ENCODE measurements around the gene REM2.
A peak's percentile ranks its signal among the peaks of the same experiment; 100 is the strongest.

The REM2 gene

DNA sequence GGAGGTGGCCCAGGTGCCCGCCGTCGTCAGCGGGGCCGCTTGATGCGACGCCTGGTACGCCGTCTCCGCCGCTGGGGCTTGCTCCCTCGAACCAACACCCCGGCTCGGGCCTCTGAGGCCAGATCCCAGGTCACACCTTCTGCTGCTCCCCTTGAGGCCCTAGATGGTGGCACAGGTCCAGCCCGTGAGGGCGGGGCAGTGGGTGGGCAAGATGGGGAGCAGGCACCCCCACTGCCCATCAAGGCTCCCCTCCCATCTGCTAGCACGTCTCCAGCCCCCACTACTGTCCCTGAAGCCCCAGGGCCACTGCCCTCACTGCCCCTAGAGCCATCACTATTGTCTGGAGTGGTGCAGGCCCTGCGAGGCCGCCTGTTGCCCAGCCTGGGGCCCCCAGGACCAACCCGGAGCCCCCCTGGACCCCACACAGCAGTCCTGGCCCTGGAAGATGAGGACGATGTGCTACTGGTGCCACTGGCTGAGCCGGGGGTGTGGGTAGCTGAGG lies 6.0 kb upstream of the REM2 start:
- H3K4me3 ChIP-seq (replicated peaks in 1 of 2; ENCODE audit: low read depth in 2 of 2, low read length in 2 of 2) = no peak overlapping the region
- TF ChIP-seq, protein P1, sequence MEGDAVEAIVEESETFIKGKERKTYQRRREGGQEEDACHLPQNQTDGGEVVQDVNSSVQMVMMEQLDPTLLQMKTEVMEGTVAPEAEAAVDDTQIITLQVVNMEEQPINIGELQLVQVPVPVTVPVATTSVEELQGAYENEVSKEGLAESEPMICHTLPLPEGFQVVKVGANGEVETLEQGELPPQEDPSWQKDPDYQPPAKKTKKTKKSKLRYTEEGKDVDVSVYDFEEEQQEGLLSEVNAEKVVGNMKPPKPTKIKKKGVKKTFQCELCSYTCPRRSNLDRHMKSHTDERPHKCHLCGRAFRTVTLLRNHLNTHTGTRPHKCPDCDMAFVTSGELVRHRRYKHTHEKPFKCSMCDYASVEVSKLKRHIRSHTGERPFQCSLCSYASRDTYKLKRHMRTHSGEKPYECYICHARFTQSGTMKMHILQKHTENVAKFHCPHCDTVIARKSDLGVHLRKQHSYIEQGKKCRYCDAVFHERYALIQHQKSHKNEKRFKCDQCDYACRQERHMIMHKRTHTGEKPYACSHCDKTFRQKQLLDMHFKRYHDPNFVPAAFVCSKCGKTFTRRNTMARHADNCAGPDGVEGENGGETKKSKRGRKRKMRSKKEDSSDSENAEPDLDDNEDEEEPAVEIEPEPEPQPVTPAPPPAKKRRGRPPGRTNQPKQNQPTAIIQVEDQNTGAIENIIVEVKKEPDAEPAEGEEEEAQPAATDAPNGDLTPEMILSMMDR (IDR thresholded peaks at IDR 0.05; ENCODE audit: low read depth, low read length) = no peak
- no peak for DNase-seq (ENCODE audit: low read depth in 2 of 2)

DNA sequence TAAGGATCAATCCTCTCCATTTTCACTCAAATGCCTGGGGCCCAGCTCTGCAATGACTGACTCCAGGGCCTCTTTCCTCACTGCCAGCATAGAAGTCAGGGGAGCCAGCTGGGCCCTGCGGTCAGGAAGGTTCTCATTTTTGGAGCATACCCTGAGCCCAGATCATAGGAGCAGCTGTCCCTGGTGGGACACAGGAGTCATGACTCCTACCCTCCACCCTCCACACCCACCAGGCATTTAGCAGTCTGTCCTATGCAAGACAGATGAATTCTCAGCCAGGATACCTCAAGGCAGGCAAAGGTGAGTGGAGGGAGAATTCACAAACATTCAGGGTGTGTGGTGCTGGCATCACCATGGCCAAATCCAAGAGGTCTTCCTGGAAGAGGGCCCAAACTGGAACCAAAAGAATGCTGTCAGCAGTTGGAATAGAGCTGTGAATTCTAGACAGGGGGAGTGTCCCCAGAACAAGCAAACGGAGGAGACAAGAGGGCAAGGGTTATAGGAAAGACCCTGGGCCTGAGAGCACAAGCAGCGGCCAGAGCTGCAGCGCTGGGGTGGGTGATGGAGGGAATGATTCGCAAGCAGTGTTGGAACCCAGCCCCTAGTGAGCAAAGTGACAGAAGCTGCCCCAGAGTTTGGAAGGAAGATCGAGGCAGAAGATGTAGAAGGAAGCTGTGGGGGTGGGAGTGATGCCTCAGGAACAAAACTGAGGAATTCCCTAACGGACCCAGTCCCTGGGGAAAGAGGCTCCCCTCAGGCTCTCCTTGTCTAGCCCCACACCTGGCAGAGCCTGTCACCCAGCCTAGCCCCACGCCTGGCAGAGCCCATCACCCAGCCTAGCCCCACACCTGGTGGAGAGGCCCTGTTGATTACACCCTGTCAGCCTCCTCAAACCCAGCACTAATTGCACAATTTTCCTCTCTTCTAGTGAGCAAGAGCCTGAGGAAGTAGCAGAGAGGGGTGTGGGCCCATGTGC lies 4.5 kb upstream of the REM2 start:
- TF ChIP-seq, protein P1 (IDR thresholded peaks at IDR 0.05; ENCODE audit: low read depth, low read length) = no peak
- no peak for DNase-seq (ENCODE audit: low read depth in 2 of 2)
- H3K4me3 ChIP-seq (replicated peaks in 1 of 2; ENCODE audit: low read depth in 2 of 2, low read length in 2 of 2) = no peak overlapping the region

DNA sequence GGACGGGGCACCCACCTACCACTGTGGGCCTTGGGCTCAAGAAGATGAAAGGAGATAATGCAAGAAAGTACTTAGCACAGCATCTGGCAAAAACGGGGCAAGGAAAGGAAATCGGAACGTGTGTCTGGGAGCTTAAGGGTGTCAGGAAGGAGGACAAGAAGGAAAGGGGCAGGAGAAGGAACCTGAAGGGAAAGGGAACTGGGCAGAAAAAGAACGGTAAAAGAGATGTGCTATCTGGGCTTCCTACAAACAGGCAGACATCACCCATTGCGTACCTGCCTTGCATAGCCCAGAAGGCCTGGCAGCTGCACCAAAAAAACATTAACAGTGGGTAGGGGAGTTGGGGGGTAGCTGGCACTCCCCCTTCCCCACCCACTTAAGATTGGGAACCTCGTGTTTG lies 958 bp upstream of the REM2 start:
- no peak overlapping the region for H3K4me3 ChIP-seq (replicated peaks in 1 of 2; ENCODE audit: low read depth in 2 of 2, low read length in 2 of 2)
- TF ChIP-seq, protein P1 (IDR thresholded peaks at IDR 0.05; ENCODE audit: low read depth, low read length) = no peak
- DNase-seq (ENCODE audit: low read depth in 2 of 2) = no peak

DNA sequence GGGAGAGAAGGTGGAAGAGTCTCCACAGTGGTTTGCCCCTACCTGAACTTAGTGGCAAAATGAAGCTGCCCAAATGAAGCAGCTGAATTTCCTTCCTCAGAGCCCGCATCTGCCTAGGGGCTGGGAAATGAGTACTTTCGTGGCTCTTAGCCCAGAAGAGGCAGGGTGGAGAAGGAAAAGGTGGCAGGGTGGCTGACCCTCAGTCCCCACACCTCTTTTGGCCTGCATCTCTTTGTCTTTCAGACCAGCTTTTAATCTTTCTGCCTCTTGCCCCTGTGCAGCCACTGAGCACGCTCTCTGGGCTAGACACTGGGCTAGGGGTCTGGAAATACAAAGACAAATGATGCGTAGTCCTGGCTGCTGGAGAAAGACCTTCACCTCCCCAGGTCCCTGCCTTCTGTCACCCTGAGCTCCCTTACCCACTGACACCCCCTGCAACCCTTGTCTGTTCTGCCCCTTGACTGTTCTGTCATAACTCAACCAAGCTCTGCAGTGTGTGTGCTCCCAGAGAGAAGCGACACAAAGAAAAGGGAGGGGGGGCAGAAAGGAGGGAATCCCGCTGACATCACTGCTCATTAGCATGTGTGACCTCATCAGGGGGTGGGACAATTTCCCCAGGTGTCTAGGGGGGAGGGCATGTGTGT lies 371 bp upstream of the REM2 start:
- TF ChIP-seq, protein P1 (IDR thresholded peaks at IDR 0.05; ENCODE audit: low read depth, low read length) = no peak
- DNase-seq (ENCODE audit: low read depth in 2 of 2) = peak; percentile 39 to 40
- H3K4me3 ChIP-seq (replicated peaks in 1 of 2; ENCODE audit: low read depth in 2 of 2, low read length in 2 of 2) = no peak overlapping the region

DNA sequence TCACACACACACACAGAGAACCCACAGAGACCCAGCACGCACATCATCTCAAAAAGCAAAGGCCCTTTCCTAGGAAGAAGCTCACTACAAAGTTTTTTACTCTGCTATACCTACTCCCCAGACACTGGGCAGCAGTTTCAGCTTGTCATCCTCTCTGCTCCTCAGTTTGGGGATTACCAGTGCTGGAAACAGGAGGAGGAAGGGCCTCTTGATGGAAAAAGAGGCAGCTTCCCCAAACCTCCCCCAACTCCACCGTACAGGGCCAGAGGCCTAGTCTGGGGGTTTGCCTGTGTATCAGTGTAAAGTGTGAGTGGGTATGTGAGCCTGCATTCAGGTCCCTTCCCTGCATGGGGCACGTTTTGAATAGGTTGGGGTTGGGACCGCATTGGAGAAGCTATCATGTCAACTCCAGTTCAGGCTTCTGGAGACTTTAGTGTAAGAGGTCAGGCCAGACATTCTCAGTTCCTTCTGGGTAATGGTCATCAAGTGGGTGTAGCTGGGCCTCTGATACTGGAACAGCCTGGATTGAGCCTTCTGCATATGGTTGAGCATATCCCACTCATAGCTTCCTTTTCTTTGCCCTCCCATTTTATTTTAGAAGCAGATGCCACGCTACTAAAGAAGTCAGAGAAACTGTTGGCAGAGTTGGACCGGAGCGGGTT lies 1.2 kb downstream of the REM2 start:
- TF ChIP-seq, protein P1 (IDR thresholded peaks at IDR 0.05; ENCODE audit: low read depth, low read length) = no peak
- no peak for DNase-seq (ENCODE audit: low read depth in 2 of 2)
- H3K4me3 ChIP-seq (replicated peaks in 1 of 2; ENCODE audit: low read depth in 2 of 2, low read length in 2 of 2) = no peak overlapping the region

DNA sequence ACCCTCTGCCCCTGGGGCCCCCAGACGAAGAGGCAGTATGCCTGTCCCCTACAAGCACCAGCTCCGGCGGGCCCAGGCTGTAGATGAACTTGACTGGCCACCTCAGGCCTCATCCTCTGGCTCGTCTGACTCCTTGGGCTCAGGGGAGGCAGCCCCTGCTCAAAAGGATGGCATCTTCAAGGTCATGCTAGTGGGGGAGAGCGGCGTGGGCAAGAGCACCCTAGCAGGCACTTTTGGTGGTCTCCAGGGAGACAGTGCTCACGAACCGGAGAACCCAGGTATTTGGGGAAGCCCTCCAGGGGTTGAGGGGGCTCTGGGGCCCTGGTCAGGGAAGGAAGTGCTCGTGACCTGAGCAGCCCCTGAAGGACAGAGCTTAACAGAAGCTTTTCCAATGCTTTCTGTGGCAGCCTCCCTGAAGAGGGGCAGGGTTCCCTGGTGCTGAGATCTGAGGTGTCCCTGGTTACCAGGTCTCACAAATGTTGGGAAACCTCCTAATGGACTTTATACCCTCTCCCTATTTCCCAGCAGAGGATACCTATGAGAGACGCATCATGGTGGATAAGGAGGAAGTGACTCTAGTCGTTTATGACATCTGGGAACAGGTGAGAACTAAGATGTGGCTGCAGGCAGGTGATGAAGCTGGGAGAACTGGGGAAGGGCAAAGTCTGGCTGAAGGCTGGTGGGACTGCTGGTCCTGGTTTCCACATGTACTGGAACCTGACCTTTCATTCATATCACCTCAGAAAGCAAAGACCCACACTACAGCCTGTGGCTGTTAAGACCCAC lies 1.9 kb downstream of the REM2 start:
- DNase-seq (ENCODE audit: low read depth in 2 of 2) = no peak
- H3K4me3 ChIP-seq (replicated peaks in 1 of 2; ENCODE audit: low read depth in 2 of 2, low read length in 2 of 2) = no peak overlapping the region
- TF ChIP-seq, protein P1 (IDR thresholded peaks at IDR 0.05; ENCODE audit: low read depth, low read length) = no peak
